GM21786 (cell line): Measurements from ENCODE around the gene HOGA1.
"Not testable (repeated sequence)": the region's sequence is repeated elsewhere in the genome, so short reads cannot be mapped to it uniquely, and the experiment has no call there.

ENCODE experiments used
- ATAC-seq: cut with Tn5 transposase; IDR thresholded peaks from one replicate; pipeline ENCODE4 v1.9.1; 2021; ENCODE audit not compliant: unreplicated experiment

The HOGA1 gene

DNA sequence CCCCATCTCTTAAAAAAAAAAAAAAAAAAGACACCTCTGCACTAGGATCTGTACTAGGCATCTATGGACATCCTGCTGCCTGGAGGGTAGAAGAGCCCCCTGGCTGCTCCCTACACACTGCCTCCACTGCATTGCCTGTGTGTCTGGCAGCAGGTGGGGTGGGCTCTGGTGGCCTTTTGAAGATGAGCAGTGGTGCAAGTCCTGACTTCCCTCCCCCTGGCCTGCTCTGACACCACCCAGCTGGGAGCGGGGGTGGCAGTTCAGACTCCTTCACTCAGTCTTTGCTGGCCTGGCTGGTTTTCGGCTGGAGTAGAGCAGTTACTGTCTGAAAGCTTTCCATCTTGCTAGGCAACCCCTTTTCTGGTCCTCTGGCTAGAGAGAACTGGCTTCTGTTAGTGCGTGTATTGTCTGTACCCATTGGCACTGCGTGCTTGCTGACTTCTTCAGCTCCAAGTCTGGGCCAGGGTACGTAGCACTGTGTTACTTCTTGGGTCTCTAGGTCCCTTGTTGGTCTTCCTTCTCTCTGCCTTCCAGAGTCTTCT is 23.0 kb downstream of the HOGA1 start:
- no peak for ATAC-seq

DNA sequence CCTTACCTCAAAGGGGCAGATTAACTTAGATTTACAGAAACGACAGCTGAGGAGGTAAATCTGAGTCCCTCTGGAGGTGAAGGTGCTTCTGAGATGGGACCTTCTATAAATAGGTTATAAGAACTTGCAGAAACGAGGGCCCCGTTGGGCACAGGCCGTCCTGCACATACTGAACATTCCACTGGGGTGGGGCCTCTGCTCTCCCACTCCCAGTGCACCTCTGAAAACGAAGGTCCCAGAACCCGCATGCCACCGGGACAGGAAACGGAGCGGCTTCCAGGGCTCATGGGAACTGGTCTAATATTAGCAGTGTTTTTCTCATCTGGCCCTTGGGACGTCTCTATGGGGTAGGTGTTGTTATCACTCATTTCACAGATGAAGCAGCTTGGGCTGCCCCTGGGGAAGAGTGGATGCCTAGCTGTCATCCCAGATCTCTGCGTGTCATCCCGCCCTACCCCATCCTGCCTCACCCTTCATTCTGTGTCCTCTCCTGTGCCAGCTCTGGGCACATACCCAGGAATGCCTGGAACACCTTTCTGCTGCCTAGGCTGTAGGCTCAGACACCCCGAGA is 24.9 kb downstream of the HOGA1 start:
- no peak for ATAC-seq

DNA sequence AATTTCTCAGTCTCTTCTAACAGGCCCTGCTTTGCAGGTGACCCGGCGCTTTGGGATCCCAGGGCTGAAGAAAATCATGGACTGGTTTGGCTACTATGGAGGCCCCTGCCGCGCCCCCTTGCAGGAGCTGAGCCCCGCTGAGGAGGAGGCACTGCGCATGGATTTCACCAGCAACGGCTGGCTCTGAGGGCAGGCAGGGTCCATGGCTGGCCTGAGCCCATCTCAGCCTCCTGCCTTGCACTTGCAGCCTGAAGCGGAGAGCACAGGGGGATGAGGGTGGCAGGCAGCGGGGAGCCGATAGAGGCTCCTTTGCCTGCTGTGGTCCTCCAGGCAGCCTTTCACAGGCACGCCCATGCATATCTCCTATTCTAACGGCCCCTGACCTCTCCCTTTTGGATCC is 27.3 kb downstream of the HOGA1 start:
- ATAC-seq, result no peak

DNA sequence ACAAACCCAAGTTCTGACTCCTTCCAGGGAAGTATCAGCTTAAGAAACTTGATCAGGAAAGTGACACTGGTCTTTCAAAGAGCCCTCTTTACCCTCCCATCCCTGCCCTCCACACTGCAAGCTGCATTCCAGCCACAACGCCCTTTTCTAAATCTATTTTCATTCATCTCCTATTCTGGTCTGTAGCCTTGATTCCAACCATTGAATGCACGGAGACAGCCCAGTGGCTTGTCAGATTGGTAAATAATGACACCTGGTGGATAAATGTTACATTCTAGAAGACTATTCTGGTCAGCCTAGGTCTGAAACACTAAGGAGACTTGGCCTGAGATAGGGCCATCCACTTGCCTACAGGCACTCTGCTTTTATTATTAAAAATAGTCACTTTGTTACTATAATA is 28.2 kb downstream of the HOGA1 start:
- no peak for ATAC-seq

DNA sequence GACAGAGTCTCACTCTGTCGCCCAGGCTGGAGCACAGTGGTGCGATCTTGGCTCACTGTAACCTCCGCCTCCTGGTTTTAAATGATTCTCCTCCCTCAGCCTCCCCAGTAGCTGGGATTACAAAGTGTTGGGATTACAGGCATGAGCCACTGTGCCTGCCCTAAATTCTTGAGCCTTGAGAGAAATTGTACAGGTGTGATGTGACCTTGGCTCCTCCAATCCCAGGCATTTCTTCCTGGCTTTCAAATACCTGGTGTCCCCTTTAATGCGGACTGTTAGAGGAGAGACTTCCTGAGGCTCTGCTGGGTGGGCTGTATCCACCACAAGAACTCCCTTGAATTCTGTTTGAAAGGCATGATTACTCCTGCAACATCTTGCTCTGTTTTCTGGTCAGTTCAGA is 34.1 kb downstream of the HOGA1 start:
- no peak for ATAC-seq

DNA sequence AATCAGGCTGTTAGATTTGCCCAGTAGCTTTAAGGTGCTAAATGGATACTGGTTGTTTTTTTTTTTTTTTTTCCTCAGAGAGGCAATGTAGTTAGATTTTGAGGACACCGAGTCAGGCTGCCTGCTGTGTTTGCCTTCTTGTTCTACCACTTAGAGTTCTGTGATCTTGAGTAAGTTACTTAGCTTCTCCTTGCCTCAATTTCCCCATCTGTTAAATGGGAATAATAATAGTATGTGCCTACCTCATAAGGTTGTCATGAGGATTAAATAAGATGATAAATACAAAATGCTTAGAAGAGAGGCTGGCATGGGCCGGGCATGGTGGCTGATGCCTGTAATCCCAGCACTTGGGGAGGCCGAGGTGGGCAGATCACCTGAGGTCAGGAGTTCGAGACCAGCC is 34.5 kb downstream of the HOGA1 start:
- ATAC-seq, result no peak

DNA sequence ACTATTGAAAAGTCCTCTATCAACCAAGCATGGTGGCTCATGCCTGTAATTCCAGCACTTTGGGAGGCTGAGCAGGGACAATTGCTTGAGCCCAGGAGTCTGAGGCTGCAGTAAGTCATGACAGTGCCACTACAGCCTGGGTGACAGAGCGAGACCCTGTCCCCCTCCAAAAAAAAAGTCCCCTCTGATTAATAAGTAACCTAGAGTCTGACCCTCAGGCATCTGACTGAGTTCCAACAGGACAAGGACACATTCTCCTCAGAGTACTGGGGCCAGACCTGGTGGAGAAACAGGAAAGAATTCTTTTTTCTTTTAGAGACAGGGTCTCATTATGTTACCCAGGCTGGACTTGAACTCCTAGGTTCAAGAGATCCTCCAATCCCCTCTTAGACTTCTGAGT is 39.1 kb downstream of the HOGA1 start:
- no peak for ATAC-seq

DNA sequence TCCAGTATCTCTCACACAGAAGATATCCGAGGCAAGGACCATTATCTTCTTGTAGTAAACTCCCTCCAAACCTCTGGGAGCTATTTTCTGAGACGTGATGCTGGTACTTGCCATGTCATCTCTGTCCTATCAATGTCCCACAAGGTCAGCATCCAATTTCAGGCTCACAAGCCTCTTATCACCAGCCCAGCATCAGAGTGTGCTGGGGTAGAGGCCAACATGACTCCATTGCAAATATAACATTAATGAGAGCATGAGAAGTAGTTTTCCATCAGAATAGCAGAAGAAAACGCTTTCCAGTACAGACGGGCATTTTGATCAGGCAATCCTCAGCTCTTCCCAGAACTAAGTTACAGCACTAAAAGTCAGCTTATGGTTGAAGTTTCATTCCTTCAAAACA is 43.5 kb downstream of the HOGA1 start:
- ATAC-seq, result no peak

DNA sequence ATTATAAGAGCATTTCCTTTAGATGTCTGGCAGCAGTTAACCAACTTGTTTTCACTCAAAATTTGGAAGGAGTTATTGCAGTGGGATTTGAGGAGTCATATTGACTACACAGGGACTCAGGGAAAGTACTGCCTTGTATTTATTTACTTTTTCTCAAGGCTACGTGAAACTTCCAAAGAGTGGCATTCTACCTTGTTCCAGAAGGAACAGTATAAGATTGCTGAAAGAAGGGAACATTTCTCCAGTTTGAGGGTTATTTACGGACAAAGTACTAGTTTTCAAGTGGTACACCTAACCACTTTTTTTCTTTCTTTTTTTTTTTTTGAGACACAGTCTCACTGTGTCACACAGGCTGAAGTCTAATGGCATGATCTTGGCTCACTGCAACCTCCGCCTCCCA is 44.0 kb downstream of the HOGA1 start:
- ATAC-seq, result no peak

DNA sequence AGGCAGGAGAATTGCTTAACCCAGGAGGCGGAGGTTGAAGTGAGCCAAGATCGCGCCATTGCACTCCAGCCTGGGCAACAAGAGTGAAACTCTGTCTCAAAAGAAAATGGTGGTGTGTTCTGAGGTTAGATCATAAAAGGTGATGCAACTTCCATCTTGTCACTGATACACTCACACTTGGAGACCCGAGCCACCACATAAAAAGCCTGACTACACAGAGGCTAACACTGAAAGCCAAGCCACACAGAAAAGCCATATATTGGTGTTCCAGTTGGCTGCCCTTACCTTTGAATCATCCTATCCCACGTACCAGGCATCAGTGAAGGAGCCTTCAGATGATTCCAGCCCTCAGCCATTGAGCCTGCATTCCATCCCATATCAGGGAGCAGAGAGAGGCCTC is 45.1 kb downstream of the HOGA1 start:
- no peak for ATAC-seq

DNA sequence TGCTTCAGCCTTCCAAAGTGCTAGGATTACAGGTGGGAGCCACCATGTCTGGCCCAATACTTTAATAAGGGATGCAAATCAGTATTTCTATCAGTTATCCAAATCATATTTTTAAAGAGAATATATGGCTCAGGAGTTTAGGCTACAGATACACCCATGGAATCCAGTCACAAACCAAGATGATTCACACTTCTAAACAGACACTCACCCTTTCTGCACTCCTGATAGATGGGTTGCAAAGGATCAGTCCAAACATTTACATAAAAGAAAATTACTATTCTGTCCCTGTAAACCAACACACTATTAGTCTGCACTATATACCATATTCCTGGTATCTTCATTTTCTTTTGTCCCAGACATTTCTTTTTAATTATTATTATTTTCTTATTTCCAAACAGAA is 46.9 kb downstream of the HOGA1 start:
- no peak for ATAC-seq

DNA sequence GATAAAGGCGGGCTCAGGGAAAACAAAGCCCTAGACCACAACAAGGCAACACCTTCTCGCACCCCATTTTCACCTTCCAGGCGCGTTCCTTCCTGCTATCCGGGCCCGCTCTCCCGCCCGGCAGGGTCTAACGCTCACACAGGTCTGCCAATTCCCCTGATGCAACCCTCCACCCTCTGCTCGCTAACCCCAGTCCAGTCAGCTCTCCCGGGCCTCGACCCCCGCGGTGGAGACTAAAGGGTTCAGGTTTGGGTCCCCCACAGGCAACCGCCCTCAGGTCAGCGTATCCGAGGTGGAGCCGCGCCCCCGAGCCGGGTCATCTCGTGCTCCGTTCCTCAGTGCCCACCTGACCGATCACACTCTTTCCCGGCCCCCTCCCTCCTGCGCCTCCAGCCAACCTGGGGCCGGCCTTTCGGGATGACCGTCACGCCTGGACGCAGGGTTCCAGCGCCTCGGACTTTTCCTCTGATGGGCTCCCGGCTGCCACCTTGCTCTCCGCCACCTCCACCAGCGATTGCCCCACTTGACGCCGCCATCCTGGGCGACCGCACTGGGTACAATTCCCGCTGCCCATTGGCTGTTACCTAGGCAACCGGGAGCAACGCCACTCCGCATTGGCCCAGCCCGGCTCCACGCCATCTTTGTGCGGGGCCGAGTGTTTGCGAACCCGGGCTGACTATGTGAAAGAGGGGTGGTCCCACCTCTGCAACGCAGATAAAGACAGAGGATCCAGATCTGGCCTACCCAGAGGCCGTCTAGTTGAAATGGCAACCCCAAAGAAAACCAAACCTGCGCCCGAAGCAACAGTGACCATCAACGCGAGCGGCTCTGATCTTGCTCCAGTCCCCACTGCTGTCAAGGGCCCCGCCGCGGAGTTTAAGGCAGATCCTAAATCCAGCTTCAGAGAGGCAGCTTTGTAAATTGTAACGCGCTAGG is 49.0 kb downstream of the HOGA1 start, which contains the start of gene MORN4:
TSS of gene MORN4 (minus strand) at position 552 of the 936 bp plus-strand sequence. CDS start 13,847 bp downstream, outside the sequence.
- ATAC-seq, result peak; percentile 98

DNA sequence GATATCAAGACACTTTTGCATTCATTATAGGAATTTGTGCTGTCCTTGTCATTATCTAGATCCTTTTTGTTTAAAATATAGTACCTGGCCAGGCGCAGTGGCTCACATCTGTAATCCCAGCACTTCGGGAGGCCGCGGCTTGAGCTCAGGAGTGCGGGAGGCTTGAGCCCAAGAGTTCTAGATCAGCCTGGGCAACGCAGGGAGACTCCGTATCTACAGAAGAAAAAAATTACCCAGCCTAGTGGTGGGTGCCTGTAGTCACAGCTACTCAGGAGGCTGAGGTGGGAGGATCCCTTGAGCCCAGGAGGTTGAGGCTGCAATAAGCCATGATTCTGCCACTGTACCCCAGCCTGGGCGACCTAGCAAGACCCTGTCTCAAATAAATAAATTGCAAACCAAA is 49.7 kb downstream of the HOGA1 start:
- no peak for ATAC-seq

DNA sequence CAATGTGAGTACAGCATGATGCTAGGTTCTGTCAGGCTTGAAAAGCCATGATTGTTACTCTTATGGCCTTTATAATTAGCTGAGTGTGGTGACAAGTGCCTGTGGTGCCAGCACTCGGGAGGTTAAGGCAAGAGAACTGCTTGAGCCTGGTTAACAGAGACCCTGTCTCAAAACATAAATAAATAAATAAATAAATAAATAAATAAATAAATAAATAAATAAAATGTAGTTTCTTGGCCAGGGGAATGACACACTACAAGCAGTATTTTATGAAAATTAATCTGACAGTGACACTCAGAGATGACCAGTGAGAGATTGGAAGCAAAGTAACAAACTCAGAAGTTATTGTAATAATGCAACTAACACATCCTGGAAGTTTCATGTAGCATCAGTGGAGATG is 51.4 kb downstream of the HOGA1 start:
- ATAC-seq, result no peak

DNA sequence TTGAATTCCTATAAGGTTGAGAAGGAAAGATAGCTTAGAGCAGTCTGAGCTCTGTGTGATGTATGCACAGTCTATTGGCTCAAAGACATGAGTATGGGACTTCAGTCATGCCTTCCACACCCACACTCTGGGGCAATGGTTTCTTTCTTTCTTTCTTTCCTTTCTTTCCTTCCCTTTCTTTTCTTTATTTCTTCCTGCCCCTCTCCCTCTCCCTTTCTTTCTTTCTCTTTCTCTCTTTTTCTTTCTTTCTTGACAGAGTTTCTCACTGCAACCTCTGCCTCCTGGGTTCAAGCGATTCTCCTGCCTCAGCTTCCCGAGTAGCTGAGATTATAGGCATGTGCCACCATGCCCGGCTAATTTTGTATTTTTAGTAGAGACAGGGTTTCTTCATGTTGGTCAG is 54.9 kb downstream of the HOGA1 start:
- not testable (repeated sequence) for ATAC-seq

DNA sequence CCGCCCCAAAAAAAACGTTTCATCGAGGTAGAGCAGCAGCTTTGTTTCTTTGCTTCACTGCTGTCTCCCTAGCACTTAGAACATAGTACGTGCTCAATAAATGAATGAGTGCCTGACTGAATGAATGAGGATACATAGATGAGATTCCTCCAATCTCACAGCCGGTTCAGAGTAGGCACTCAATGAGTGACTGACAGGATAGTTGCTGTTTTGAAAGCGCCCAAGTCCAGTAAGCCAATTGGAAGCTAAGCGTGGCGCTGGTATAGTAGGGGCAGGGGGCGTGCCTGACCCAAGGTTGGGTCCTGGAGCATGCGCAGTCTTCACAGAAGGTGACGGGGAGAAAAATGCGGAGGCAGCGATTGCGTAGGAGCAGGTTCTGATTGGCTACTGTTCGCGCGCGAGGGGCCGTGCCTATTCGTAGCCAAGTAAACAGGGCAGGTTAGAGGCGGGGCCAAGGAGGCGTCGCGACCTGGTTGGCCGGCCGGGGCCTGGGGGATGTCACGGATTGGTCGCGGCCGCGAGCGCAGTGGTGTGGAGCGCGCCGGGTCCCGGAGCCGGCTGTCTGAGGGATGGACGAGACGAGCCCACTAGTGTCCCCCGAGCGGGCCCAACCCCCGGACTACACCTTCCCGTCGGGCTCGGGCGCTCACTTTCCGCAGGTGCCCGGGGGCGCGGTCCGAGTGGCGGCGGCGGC is 56.1 kb downstream of the HOGA1 start, which contains the start of gene PI4K2A:
TSS of gene PI4K2A (plus strand) at position 498 of the 694 bp plus-strand sequence. CDS start at position 570, 72 bp downstream.
- peak; percentile 98 for ATAC-seq

DNA sequence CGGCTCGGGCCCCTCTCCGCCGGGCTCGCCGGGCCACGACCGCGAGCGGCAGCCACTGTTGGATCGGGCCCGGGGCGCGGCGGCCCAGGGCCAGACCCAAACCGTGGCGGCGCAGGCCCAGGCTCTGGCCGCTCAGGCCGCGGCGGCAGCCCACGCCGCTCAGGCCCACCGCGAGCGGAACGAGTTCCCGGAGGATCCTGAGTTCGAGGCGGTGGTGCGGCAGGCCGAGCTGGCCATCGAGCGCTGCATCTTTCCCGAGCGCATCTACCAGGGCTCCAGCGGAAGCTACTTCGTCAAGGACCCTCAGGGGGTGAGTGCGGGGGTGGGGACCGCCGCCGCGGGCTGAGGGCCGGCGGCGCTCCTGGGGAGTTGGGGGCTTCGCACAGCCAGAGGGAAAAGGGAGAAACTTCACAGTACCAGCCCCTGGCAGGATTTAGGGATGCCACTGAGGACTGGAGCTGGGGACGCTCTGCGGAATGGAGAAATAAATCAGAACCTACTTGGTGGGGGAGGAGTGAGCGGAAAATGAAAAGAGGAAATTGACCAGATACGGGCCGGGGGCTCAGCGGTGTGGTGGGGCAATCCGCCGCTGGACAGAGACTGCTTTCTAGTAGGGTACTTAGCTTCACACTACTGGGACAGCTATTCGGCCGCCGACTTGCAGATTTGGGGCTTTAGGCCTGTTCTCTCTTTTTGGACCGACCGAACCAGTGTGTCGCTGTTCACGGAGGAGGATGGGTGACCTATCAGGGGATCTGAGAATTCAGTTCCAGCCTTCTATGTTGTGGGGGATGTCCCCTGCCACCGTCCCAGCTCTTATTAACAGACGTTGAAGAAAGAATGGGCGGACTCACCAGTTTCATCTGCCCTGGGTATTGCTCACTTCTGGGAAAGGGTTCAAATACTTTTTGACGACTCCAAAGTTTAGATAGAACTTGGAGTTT is 57.0 kb downstream of the HOGA1 start:
- ATAC-seq, result peak; percentile 24

DNA sequence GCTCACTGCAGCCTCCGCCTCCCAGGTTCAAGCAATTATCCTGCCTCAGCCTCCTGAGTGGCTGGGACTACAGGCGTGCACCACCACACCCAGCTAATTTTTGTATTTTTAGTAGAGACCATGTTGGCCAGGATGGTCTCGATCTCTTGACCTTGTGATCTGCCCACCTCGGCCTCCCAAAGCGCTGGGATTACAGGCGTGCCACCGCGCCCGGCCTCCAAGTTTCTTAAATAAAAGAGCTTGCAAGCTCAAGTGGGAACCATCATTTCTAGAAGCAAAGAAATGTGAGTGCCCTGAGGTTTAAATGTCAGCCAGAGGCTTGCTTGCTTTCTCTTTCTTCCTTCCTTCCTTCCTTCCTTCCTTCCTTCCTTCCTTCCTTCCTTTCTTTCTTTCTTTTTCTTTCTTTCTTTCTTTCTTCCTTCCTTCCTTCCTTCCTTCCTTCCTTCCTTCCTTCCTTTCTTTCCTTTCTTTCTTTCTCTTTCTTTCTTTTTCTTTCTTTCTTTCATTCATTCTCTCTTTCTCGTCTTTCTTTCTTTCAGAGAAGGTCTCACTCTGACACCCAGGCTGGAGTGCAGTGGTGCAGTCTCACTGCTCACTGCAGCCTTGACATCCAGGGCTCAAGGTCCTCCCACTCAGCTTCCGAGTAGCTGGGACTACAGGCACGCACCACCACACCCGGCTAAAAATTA is 58.4 kb downstream of the HOGA1 start:
- not testable (repeated sequence) for ATAC-seq

DNA sequence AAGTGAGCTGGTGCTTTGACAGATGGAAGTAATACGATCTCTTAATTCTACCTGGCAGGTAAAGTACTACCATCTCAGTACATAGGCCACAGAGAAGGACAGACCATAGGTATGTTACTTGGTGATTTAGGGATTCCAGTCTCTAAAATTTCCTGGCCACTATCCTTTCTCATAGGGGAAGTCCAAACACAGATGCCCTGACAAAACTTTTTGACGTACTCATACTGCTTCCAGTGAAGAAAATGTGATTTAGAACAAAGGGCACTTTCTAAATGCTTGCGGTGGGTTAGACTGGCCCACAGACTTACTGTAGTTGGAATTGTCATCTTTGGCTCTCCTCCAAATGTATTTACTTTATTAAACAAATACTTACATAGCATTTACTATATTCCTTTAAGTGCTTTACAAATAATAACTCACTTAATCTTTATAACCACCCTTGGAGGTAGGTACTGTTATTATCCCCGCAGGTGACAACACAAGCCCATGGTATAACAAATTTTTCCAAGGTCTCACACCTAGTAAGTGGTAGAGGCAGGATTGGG is 59.3 kb downstream of the HOGA1 start:
- no peak for ATAC-seq
